ENCODE measurements around the gene UAP1L1.
A peak's percentile ranks its signal among the peaks of the same experiment; 100 is the strongest.

The UAP1L1 gene

GRCh38 chr9:137127301-137128157 is 50.2 kb downstream of the UAP1L1 start:
- H3K4me3 ChIP-seq (ENCODE audit: low read depth, low read length): peak overlapping the region; percentile 89
- no peak for TF ChIP-seq CTCF (IDR thresholded peaks at IDR 0.05; ENCODE audit: low read depth, low read length)
- TF ChIP-seq MYC (IDR thresholded peaks at IDR 0.05; ENCODE audit: low read depth, low read length): peak; percentile 55; the same call in 1 of the 2 replicates
- peak; percentile 25 for TF ChIP-seq POLR2A (IDR thresholded peaks at IDR 0.05; ENCODE audit: extremely low read depth, insufficient read length)
- peak; percentile 38; the same call in 1 of the 2 replicates for TF ChIP-seq MAX (IDR thresholded peaks at IDR 0.05; ENCODE audit: low read depth, low read length)
- peak; percentile 86 for DNase-seq (ENCODE audit: low read depth)

- peak overlapping the region; percentile 89 for H3K4me3 ChIP-seq (ENCODE audit: low read depth, low read length)
- DNase-seq (ENCODE audit: low read depth): peak; percentile 49
- TF ChIP-seq CTCF (IDR thresholded peaks at IDR 0.05; ENCODE audit: low read depth, low read length) (no peak), POLR2A (IDR thresholded peaks at IDR 0.05; ENCODE audit: extremely low read depth, insufficient read length) (no peak), MAX (IDR thresholded peaks at IDR 0.05; ENCODE audit: low read depth, low read length) (no peak), MYC (IDR thresholded peaks at IDR 0.05; ENCODE audit: low read depth, low read length) (no peak)
Observed at GRCh38 chr9:137128158-137128861, 51.0 kb downstream of the UAP1L1 start.

- TF ChIP-seq CTCF (IDR thresholded peaks at IDR 0.05; ENCODE audit: low read depth, low read length): no peak
- TF ChIP-seq MYC (IDR thresholded peaks at IDR 0.05; ENCODE audit: low read depth, low read length): peak; percentile 18; the same call in 1 of the 2 replicates
- no peak for TF ChIP-seq POLR2A (IDR thresholded peaks at IDR 0.05; ENCODE audit: extremely low read depth, insufficient read length)
- peak; percentile 36; the same call in 1 of the 2 replicates for TF ChIP-seq MAX (IDR thresholded peaks at IDR 0.05; ENCODE audit: low read depth, low read length)
- H3K4me3 ChIP-seq (ENCODE audit: low read depth, low read length): peak overlapping the region; percentile 89
- peak; percentile 69 for DNase-seq (ENCODE audit: low read depth)
Observed at GRCh38 chr9:137128862-137129455, 51.6 kb downstream of the UAP1L1 start.

- TF ChIP-seq MYC (IDR thresholded peaks at IDR 0.05; ENCODE audit: low read depth, low read length): peak; percentile 79
- no peak for TF ChIP-seq CTCF (IDR thresholded peaks at IDR 0.05; ENCODE audit: low read depth, low read length)
- peak; percentile 80 for TF ChIP-seq MAX (IDR thresholded peaks at IDR 0.05; ENCODE audit: low read depth, low read length)
- TF ChIP-seq POLR2A (IDR thresholded peaks at IDR 0.05; ENCODE audit: extremely low read depth, insufficient read length): peak; percentile 88
- peak; percentile 94 for DNase-seq (ENCODE audit: low read depth)
Observed at GRCh38 chr9:137129456-137130175, 52.3 kb downstream of the UAP1L1 start.

GRCh38 chr9:137130176-137130755 is 52.9 kb downstream of the UAP1L1 start:
- TF ChIP-seq MYC (IDR thresholded peaks at IDR 0.05; ENCODE audit: low read depth, low read length): no peak
- no peak for TF ChIP-seq POLR2A (IDR thresholded peaks at IDR 0.05; ENCODE audit: extremely low read depth, insufficient read length)
- TF ChIP-seq MAX (IDR thresholded peaks at IDR 0.05; ENCODE audit: low read depth, low read length): no peak
- no peak for TF ChIP-seq CTCF (IDR thresholded peaks at IDR 0.05; ENCODE audit: low read depth, low read length)
- H3K4me3 ChIP-seq (ENCODE audit: low read depth, low read length): peak overlapping the region; percentile 89
- DNase-seq (ENCODE audit: low read depth): peak; percentile 49

More at GRCh38 chr9:137129456-137130175, 52.3 kb downstream of the UAP1L1 start:
- H3K4me3 ChIP-seq (ENCODE audit: low read depth, low read length): peak overlapping the region; percentile 89

Data from NB4 (cell line).